Chondrocyte (in vitro differentiated cells): ENCODE results near the gene KCNJ5. TPM values are rescaled to one million over a fixed set of nuclear protein-coding genes. Genes with fewer than 3 reads are reported as not detected.

Experiments used
- DNase-seq: peaks from one replicate; pipeline ENCODE4 v3.0.0; 2021; ENCODE audit warnings: mixed read lengths, low spot score
- H3K27ac Mint-ChIP-seq: one replicate; pipeline ENCODE4 v1.8.0; 2021; ENCODE audit warnings: mild to moderate bottlenecking, moderate library complexity, mixed read lengths; ENCODE audit not compliant: unreplicated experiment
- H3K27me3 Mint-ChIP-seq: 2 replicates; pipeline ENCODE4 v1.8.0; 2021; ENCODE audit warnings: low read depth, mixed read lengths
- H3K36me3 Mint-ChIP-seq: 2 replicates; pipeline ENCODE4 v1.8.0; 2021; ENCODE audit warnings: low read depth, mixed read lengths
- H3K4me1 Mint-ChIP-seq: 2 replicates; pipeline ENCODE4 v1.8.0; 2021; ENCODE audit warnings: low read depth, mild to moderate bottlenecking, mixed read lengths
- H3K4me3 Mint-ChIP-seq: one replicate; pipeline ENCODE4 v1.8.0; 2021; ENCODE audit warnings: mild to moderate bottlenecking, moderate library complexity, mixed read lengths; ENCODE audit not compliant: unreplicated experiment
- H3K9me3 Mint-ChIP-seq: 2 replicates; pipeline ENCODE4 v1.8.0; 2021; ENCODE audit warnings: low read depth, mixed read lengths
- CTCF ChIP-seq: fragments of 200-600 bp; sonication (generic); IDR thresholded peaks from 2 replicates; pipeline ENCODE4 v1.5.0; 2021; ENCODE audit warnings: antibody characterized with exemption, mild to moderate bottlenecking, moderate library complexity
- total RNA-seq: library from RNA; stranded (reverse); gene quantifications from 3 replicates; pipeline ENCODE4 v1.2.1, GENCODE V29; 2021

The KCNJ5 gene
- total RNA-seq, 1 donor from 2014 or later, result 0.15 TPM

GRCh38 chr11:128911239-128911638, 20.1 kb downstream of the KCNJ5 start:
- no peak for TF ChIP-seq CTCF
- H3K27me3 Mint-ChIP-seq, result peaks cover 4% of the 10 kb centered on the region
- no peak overlapping the region for H3K4me3 Mint-ChIP-seq
- H3K4me1 Mint-ChIP-seq, result peaks cover 35% of the 10 kb centered on the region
- no peak for DNase-seq
- peaks cover 10% of the 10 kb centered on the region for H3K9me3 Mint-ChIP-seq
- no peak overlapping the region for H3K27ac Mint-ChIP-seq
- peaks cover 1% of the 10 kb centered on the region for H3K36me3 Mint-ChIP-seq

DNA sequence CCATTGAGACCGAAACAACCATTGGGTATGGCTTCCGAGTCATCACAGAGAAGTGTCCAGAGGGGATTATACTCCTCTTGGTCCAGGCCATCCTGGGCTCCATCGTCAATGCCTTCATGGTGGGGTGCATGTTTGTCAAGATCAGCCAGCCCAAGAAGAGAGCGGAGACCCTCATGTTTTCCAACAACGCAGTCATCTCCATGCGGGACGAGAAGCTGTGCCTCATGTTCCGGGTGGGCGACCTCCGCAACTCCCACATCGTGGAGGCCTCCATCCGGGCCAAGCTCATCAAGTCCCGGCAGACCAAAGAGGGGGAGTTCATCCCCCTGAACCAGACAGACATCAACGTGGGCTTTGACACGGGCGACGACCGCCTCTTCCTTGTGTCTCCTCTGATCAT, 20.5 kb downstream of the KCNJ5 start:
- Mint-ChIP-seq H3K4me3 (no peak overlapping the region), H3K27ac (no peak overlapping the region), H3K9me3 (peaks cover 10% of the 10 kb centered on the region), H3K4me1 (peaks cover 35% of the 10 kb centered on the region), H3K36me3 (peaks cover 1% of the 10 kb centered on the region), H3K27me3 (peaks cover 4% of the 10 kb centered on the region)
- no peak for TF ChIP-seq CTCF
- no peak for DNase-seq

DNA sequence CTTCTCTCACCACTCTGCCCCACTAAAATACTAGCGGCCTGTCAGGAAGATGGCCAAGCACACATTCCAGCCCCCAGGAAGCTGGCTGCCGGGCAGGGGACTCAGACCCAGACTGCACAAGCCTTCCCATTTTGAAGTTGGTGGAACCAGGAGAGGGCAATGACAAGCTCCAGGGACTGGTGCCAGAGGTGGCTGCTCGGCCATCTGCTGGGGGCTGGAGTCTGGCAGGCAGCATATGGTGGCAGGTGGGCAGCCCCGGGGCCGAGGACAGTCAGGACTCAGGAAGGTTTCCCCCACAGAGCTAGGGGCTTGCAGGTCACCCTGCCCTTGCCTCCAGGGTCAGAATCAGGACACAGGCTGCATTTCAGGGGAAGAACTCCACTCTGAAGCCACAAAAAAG, 22.6 kb downstream of the KCNJ5 start:
- DNase-seq, result no peak
- peaks cover 6% of the 10 kb centered on the region for H3K27me3 Mint-ChIP-seq
- H3K9me3 Mint-ChIP-seq, result peaks cover 10% of the 10 kb centered on the region
- no peak overlapping the region for H3K27ac Mint-ChIP-seq
- TF ChIP-seq CTCF, result no peak
- no peak overlapping the region for H3K4me3 Mint-ChIP-seq
- H3K36me3 Mint-ChIP-seq, result peaks cover 1% of the 10 kb centered on the region
- peaks cover 25% of the 10 kb centered on the region for H3K4me1 Mint-ChIP-seq

GRCh38 chr11:128914216-128915148, 23.3 kb downstream of the KCNJ5 start:
- no peak overlapping the region for H3K27ac Mint-ChIP-seq

GRCh38 chr11:128915149-128915521, 24.0 kb downstream of the KCNJ5 start:
- DNase-seq, result no peak
- H3K4me3 Mint-ChIP-seq, result no peak overlapping the region

More at GRCh38 chr11:128914216-128915148, 23.3 kb downstream of the KCNJ5 start:
- no peak for DNase-seq
- Mint-ChIP-seq H3K4me3 (no peak overlapping the region), H3K9me3 (peaks cover 10% of the 10 kb centered on the region), H3K4me1 (peaks cover 20% of the 10 kb centered on the region), H3K27me3 (peaks cover 8% of the 10 kb centered on the region), H3K36me3 (peaks cover 1% of the 10 kb centered on the region)
- no peak for TF ChIP-seq CTCF

More at GRCh38 chr11:128915149-128915521, 24.0 kb downstream of the KCNJ5 start:
- Mint-ChIP-seq H3K27me3 (peaks cover 8% of the 10 kb centered on the region), H3K9me3 (peaks cover 10% of the 10 kb centered on the region), H3K4me1 (peaks cover 13% of the 10 kb centered on the region), H3K36me3 (peaks cover 1% of the 10 kb centered on the region), H3K27ac (no peak overlapping the region)
- no peak for TF ChIP-seq CTCF
